RKO (cell line): ENCODE measurements around the gene DPP3.

Experiments
- DNase-seq: peaks from one replicate; pipeline ENCODE4 v3.0.0-alpha.2; 2016; ENCODE audit warnings: low spot score

DPP3 gene

GRCh38 chr11:66484806-66485380 is 4.7 kb downstream of the DPP3 start:
- DNase-seq: no peak

GRCh38 chr11:66488957-66489356 is 8.7 kb downstream of the DPP3 start:
- DNase-seq: no peak

DNA sequence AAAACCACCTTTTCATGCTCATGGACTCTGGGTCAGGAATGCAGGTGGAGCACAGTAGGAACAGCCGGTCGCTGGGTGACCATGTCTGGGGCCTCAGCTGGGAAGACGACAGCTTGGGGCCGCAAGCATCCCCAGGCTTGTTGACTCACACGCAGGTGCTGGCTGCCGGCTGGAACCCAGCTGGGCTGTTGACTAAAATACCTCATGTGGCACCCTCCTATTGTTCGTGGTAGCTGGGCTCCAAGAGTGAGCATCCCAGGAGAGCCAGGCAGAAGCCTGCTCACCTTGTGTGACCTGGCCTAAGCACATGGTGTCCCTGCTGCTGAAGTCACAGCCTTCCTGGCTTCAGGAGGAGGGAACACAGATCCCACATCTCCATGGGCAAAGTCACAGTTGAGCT is 9.4 kb downstream of the DPP3 start:
- DNase-seq: no peak

- no peak for DNase-seq
Observed at GRCh38 chr11:66491315-66491935, 11.2 kb downstream of the DPP3 start.

DNA sequence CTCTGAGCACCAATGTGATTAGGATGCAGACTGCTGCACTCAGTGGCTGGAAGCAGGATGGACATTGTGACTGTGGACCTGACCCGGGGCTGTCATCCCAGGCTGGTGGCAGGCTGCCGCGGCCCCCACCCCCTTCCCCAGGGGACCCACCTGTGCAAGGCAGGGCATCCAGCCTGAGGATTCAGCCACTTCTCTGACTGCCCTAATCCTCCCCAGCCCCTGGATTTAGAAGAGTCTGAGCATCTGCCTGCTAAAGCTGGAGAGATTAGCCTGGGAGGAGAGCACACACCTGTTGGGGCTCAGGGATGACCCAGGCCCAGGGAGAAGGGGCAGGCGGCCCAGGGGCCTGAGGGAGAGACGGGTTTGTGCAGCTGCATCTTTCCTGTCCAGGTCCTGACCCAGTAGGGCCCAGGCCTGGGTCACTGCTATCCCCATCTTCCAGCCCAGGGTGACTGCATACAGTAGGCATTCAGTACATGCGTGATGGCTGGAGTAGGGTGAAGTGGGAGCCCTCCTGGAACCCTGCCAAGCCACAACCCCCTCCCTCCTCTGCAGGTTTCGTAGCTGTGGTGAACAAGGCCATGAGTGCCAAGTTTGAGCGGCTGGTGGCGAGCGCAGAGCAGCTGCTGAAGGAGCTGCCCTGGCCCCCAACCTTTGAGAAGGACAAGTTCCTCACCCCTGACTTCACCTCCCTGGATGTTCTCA is 12.1 kb downstream of the DPP3 start:
- DNase-seq: no peak

GRCh38 chr11:66493130-66493529 is 12.9 kb downstream of the DPP3 start:
- DNase-seq: no peak

DNA sequence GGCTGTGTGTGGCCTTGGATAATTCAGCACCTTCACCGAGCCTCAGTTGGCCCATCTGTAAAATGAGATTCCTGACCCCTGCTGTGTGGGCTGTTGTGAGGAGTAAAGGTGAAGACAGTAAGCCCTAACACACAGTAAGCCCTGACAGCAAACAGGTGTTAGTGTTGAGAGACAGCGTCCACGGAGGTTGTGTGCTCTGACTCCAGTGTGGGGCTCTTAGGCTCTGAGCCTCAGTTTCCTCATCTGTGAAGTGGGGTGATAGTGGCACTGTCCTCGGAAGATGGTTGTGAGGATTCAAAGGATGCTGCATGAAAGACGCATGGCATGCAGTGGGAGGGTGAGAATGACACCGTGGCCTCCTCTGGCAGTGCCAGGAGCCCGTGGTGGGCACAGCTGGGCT is 14.2 kb downstream of the DPP3 start:
- no peak for DNase-seq

DNA sequence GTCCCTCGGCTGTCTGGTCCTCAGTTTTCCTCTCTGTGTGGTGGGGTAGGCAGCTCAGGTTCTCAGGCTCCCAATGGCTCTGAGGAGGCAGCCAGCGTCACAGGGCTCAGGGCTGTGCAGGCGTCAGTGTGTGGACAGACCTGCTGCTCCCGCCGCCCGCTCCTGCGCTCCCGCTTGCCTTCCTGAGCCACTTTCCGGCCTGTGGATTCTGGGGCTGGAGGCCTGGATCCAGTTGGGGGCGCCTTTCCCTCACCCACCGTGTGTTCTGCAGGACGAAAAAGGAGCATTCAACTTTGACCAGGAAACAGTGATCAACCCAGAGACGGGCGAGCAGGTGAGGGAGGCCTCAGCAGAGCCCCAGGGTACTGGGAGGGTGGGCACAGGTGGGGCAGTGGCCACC is 14.7 kb downstream of the DPP3 start:
- no peak for DNase-seq

DNA sequence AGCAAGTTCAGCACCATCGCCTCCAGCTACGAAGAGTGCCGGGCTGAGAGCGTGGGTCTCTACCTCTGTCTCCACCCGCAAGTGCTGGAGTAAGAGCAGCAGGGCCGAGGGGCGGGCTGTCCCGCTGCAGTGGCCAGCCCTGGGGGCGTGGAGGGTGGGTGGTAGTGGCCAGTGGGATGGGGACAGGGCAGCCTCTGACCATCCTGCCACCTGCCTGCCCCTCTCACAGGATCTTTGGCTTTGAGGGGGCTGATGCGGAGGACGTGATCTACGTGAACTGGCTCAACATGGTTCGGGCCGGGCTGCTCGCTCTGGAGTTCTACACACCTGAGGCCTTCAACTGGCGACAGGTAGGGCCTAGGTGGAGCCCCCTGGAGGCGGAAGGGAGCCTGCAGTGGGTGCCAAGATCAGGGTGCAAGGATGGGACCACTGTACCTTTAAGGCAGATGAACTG is 15.2 kb downstream of the DPP3 start:
- DNase-seq: no peak

DNA sequence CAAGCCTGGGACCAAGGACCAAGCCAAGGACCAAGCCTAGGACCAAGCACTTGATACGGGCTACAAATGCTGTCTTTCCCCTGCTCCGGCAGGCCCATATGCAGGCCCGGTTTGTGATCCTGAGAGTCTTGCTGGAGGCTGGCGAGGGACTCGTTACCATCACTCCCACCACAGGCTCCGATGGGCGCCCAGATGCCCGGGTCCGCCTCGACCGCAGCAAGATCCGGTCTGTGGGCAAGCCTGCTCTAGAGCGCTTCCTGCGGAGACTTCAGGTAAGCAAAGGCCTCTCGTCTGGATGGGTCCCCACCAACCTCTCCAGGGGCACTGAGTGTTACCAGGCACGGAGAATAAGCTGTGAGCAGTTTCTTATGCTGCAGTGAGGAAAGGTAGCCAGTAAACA is 17.0 kb downstream of the DPP3 start:
- no peak for DNase-seq

DNA sequence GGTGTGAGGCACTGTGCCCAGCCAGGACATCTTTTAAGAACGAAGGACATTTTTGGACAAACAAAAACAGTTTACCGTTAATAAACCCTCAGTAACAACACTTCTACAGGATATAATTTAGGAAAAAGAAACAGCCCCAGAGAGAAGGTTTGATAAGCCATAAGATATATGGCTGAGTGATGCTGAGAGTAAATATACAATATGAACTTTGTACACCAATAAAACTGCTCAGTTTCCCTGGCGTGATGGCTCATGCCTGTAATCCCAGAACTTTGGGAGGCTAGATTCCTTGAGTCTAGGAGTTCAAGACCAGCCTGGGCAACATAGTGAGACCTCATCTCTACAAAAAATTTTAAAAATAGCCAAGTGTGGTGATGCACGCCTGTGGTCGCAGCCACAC is 18.3 kb downstream of the DPP3 start:
- DNase-seq: no peak

GRCh38 chr11:66505276-66505816 is 25.1 kb downstream of the DPP3 start:
- DNase-seq: no peak

DNA sequence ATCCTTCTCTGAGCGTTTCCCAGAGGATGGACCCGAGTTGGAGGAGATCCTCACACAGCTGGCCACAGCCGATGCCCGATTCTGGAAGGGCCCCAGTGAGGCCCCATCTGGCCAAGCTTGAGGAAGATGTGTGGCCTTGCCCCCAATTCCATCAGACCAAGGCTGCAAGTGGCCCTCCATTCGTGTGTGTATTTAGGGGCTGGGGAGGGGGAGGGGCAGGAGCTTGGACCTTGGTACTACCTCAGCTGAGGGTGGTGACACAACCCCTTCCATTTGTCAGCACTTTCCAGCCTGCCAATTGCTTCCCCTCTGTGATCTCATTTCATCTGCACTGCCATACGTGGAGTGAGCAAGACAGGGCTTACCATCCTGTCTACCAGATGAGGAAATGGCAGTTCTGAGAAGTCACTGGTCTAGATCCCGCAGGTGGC is 28.9 kb downstream of the DPP3 start:
- peak; percentile 26 for DNase-seq

DNA sequence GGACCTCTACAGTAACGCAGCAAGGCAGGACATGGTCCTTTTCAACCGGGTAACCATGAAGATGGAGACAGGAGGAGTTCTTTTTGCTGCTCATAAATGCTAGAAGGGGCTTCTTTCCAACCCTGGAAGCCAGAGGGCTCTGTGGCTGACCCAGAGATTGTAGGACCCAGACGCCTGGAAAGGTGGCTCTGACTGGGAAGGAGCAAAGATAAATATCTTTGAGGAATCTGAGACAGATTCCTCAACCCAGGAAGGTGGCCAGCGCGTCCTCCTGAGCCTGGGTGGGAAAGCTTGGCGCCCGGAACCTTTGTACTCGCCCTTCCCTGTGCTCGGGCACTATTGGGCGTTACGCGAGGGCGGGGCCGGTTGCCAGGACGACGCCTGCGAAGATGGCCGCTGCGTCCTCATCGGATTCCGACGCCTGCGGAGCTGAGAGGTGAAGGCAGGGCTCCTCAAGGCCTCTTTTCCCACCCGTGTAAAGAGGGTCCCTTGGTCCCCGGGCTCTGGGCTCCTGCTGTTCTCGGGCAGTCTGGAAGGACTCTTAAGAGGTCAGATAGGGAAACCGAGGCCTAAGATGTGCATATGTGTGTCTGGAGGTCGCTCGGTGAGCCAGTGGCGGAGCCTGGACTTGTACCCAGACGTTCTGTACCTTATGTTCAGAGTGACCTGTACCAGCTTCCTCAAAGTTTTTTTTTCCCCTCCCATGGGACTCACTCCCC is 30.2 kb downstream of the DPP3 start, which contains the start of gene BBS1:
Gene BBS1, plus strand, starts transcription at position 365 of the 719 bp plus-strand sequence. Its CDS starts 25 bp downstream, at position 390.
- peak; percentile 81 for DNase-seq

DNA sequence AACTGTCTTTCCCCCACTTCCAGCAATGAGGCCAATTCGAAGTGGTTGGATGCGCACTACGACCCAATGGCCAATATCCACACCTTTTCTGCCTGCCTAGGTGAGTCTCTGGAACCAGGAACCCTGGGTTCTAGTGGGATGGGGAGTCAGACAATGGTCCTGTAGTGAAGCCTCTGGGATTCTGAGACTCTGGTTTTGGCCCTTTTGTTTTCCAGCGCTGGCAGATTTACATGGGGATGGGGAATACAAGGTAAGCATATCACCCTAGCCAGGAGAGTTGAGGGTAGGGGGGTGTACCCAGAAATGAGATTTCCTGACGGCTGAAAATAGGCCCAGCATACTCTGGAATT is 30.7 kb downstream of the DPP3 start:
- DNase-seq: no peak

GRCh38 chr11:66523611-66524010 is 43.4 kb downstream of the DPP3 start:
- no peak for DNase-seq

DNA sequence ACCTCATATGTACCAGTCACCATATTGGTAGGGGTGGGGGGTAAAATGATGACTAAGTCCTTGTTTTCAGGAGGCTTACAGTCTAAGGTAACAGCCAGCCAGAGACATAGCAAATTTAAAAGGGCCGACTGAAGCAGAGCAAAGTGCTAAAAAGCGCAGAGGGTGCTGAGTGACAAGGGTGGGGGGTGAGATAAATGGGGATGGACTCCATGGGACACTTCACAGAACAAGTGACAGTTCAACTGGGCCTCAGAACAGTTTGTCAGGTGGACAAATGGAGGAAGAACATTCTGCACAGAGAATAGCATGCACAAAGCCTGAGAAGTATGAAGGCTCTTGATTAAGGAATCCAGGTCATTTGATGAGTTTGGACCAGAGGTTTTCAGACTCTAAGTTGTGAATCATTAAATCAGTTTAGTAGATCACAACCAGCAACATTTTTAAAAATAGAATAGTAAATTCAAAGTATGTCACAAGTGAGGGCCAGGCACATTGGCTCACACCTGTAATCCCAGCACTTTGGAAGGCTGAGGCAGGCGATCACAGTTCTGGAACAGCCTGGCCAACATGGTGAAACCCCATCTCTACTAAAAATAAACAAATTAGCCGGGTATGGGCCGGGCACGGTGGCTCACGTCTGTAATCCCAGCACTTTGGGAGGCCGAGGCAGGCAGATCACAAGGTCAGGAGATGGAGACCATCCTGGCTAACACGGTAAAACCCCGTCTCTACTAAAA is 44.2 kb downstream of the DPP3 start:
- DNase-seq: no peak

DNA sequence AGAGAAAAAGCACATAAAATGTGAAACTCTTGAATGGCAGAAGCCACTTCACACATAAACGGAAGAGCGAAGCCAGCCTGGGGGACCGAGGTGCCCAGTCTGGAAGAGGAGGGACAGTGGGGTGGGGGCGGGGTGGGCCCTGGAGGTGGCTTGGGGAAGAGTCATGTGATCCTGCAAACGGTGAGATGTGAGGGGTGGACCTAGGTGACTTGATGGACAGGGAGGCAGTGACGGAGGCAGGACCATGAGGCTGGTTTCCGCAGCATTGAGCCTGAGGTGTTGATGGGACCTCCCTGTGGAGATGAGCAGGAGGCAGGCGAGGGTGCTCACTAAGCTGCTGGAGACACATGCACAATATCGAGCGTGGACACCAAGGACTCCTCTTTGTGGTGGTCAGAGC is 48.8 kb downstream of the DPP3 start:
- no peak for DNase-seq

GRCh38 chr11:66529655-66530054 is 49.4 kb downstream of the DPP3 start:
- no peak for DNase-seq

DNA sequence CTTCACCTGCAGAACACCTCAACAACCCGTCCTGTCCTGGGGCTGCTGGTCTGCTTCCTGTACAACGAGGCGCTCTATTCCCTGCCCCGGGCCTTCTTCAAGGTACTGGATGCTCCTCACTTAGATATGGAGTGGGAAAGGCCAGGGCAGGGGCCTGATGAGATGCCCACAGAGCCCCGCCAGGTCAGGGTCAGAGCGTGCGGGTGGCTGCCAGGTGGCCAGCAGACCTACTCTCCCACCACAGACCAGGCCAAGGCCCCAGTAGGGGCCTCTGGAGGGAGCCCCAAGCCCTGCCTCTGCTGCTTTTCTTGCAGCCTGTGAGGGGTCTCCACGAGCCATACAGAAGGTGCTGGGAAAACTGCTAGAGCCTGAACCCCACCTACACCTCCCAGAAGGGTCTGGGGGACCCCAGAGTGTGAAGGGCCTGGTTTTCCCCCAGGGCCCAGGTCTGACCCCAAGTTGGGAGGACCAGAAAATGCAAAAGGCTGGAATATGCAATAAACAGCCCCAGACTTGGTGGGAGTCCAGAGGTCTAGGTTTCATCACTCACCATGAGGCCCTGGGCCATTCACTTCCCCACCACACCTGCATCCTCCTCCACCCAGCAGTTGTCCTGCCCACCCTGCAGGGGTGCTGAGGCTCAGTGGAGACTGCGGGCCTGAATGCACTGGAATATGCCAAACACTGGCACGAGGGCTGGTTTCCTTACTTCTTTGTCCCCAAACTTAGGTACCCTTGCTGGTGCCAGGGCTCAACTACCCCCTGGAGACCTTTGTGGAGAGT is 50.9 kb downstream of the DPP3 start:
- DNase-seq: no peak

DNA sequence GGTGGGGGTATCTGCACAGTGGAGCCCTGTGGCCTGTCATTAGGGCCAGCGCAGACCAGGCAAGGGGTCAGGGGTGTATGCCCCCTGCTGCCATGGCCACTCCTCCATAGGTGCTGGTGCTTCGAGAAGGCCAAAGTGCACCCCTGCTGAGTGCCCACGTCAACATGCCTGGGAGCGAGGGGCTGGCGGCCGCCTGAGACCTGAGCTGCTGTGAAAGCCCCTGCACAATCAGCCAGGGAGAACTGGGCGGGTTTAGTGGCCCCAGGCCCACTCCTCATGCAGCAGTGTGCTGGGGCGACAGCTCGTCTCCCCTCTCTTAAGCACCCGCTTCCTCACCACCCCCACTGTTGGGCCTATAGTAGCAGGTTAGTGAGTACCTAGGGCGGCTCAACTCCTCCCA is 51.6 kb downstream of the DPP3 start:
- no peak for DNase-seq
